ENCODE results near the gene APOBEC3A. TPM values are rescaled to one million over a fixed set of nuclear protein-coding genes. Genes with fewer than 3 reads are reported as not detected.

The APOBEC3A gene
- total and polyA plus RNA-seq, 2 of the 13 experiments (the other 11 are each of a cell fraction or from before 2014, with no cell fraction given) = not detected

- BruUV-seq (replicated peaks) = no TSS peak
- ATAC-seq = no peak
- no peak overlapping the region for H3K9ac ChIP-seq (ENCODE audit: insufficient read depth, low read depth, low read length)
- no peaks in the 10 kb centered on the region for H3K79me2 ChIP-seq (ENCODE audit: insufficient read depth, low read length)
- H3K4me1 ChIP-seq (ENCODE audit: insufficient read depth, low read length) = peaks cover 18% of the 10 kb centered on the region
- H3K4me3 ChIP-seq (replicated peaks in 1 of 3; ENCODE audit: insufficient read depth in 1 of 3, low read depth in 2 of 3, low read length in 3 of 3) = no peak overlapping the region
- no peaks in the 10 kb centered on the region for H3K9me3 ChIP-seq (ENCODE audit: low read length)
- CTCF ChIA-PET (ENCODE audit: low intra/inter-chr PET ratio, low total read pairs) = no interaction called here
- no peak for FAIRE-seq
- H3K4me2 ChIP-seq (ENCODE audit: low read depth, low read length) = no peak overlapping the region
- H3K27ac ChIP-seq (ENCODE audit: extremely low read length, insufficient read depth, low read length) = no peak overlapping the region
- no peak overlapping the region for H2AFZ ChIP-seq (ENCODE audit: low read length)
- H3K36me3 ChIP-seq (replicated peaks in 1 of 2; ENCODE audit: control insufficient read depth in 1 of 2, insufficient read depth in 2 of 2, low read length in 2 of 2) = no peaks in the 10 kb centered on the region
- no peaks in the 10 kb centered on the region for H4K20me1 ChIP-seq (ENCODE audit: insufficient read depth, low read length)
- 60% methylated on average over 2 of the region's 3 CpGs for WGBS (ENCODE audit: low lambda C conversion rate)
- POLR2A ChIA-PET = no interaction called here
- intact Hi-C loops (cut with micrococcal nuclease; ENCODE audit: unreplicated experiment) = no loop called here
- no peak for DNase-seq (ENCODE audit: low spot score)
- peaks cover 1 to 22% of the 10 kb centered on the region in 2 experiments for H3K27me3 ChIP-seq (ENCODE audit: control insufficient read depth in 1 of 2, insufficient read depth in 2 of 2, low read length in 2 of 2)
- no peak for TF ChIP-seq KLF13 (CRISPR knock-in tag; IDR thresholded peaks at IDR 0.05)
- in situ Hi-C loops (cut with HindIII; ENCODE audit: extremely low pct_ligation_motif_present, low pct_unique_long_range_greater_than_20kb) = no loop called here
These were observed 1.5 kb upstream of the APOBEC3A start for GRCh38 chr22:38955926-38956325.

DNA sequence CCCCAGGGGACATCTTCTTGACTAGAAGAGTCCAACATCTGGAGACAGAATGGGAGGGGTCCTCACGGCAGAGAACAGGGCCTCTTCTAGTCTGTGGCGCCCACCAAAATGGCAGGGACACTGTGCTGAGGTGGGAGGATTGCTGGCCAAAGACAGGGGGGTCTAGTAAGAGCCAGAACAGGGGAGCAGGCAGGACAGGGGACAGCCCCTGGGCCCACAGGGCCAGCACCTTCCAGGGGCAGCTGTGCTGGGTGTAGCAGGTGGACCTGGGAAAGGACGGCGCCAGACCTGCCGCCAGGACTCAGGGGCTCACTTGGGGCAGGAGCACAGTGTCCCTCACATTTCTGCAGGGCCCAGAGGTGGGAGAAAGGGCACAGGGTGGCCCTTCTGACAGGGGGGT lies 858 bp upstream of the APOBEC3A start:
- Histone ChIP-seq H3K4me2 (ENCODE audit: low read depth, low read length) (no peak overlapping the region), H3K36me3 (replicated peaks in 1 of 2; ENCODE audit: control insufficient read depth in 1 of 2, insufficient read depth in 2 of 2, low read length in 2 of 2) (no peaks in the 10 kb centered on the region), H3K4me3 (replicated peaks in 1 of 3; ENCODE audit: insufficient read depth in 1 of 3, low read depth in 2 of 3, low read length in 3 of 3) (no peak overlapping the region), H3K27ac (ENCODE audit: extremely low read length, insufficient read depth, low read length) (no peak overlapping the region), H2AFZ (ENCODE audit: low read length) (no peak overlapping the region), H3K4me1 (ENCODE audit: insufficient read depth, low read length) (peaks cover 18% of the 10 kb centered on the region), H4K20me1 (ENCODE audit: insufficient read depth, low read length) (no peaks in the 10 kb centered on the region), H3K79me2 (ENCODE audit: insufficient read depth, low read length) (no peaks in the 10 kb centered on the region), H3K9ac (ENCODE audit: insufficient read depth, low read depth, low read length) (no peak overlapping the region), H3K27me3 (ENCODE audit: control insufficient read depth in 1 of 2, insufficient read depth in 2 of 2, low read length in 2 of 2) (peaks cover 1 to 20% of the 10 kb centered on the region in 2 experiments), H3K9me3 (ENCODE audit: low read length) (no peaks in the 10 kb centered on the region)
- intact Hi-C loops (cut with micrococcal nuclease; ENCODE audit: unreplicated experiment) = no loop called here
- no peak for ATAC-seq
- no peak for DNase-seq (ENCODE audit: low spot score)
- CTCF ChIA-PET (ENCODE audit: low intra/inter-chr PET ratio, low total read pairs) = no interaction called here
- TF ChIP-seq ZBTB46 (CRISPR knock-in tag; IDR thresholded peaks at IDR 0.05; ENCODE audit: borderline replicate concordance) (no peak), ZNF790 (CRISPR knock-in tag; IDR thresholded peaks at IDR 0.05; ENCODE audit: borderline replicate concordance) (no peak), DDIT3 (CRISPR knock-in tag; IDR thresholded peaks at IDR 0.05) (no peak)
- 0% methylated on average over 2 of the region's 5 CpGs for WGBS (ENCODE audit: low lambda C conversion rate)
- BruUV-seq (replicated peaks) = no TSS peak
- no peak for FAIRE-seq
- in situ Hi-C loops (cut with HindIII; ENCODE audit: extremely low pct_ligation_motif_present, low pct_unique_long_range_greater_than_20kb) = no loop called here
- POLR2A ChIA-PET = no interaction called here
